Adrenal gland (tissue), 5 donors: ENCODE measurements around the gene TSPAN15.

Experiments
- CTCF ChIP-seq, 6 experiments: fragments of 450-650 bp in 4 of 6; fragments of 200-600 bp in 2 of 6; sonication (generic) in 1 of 6; IDR thresholded peaks; 1 replicate in 5 of 6; 2 replicates in 1 of 6; pipeline versions ENCODE4 v1.5.1 to v1.8.0; 2016 to 2021; ENCODE audit warnings: antibody characterized with exemption in 6 of 6, mild to moderate bottlenecking in 2 of 6, moderate library complexity in 1 of 6
- POLR2A ChIP-seq, 2 donors: fragments of 450-650 bp; IDR thresholded peaks; one replicate each; pipeline ENCODE4 v1.6.1; 2017; ENCODE audit warnings: antibody characterized with exemption in 2 of 2, mild to moderate bottlenecking in 2 of 2, moderate library complexity in 1 of 2
- donor health status: DM: no; HTN: no; CAD: no.

- TF ChIP-seq CTCF (IDR thresholded peaks at IDR 0.05), result no peak
- no peak for TF ChIP-seq POLR2A (IDR thresholded peaks at IDR 0.05)
Observed at GRCh38 chr10:69459101-69459790, 8.0 kb downstream of the TSPAN15 start.
